HepG2 (cell line): ENCODE measurements around the gene GRHL3. TPM values are rescaled to one million over a fixed set of nuclear protein-coding genes. Genes with fewer than 3 reads are reported as not detected.

Experiments
- ATAC-seq: fragments of 200-7000 bp; cut with Tn5 transposase; 3 replicates; pipeline ENCODE4 v1.9.1; 2020; ENCODE audit warnings: mild to moderate bottlenecking, moderate library complexity
- BruUV-seq: library from RNA; stranded (reverse); fragments of 400-500 nt; replicated peaks from 2 replicates; lab custom pipeline; 2021; lab: Mats Ljungman, UMichigan
- CTCF ChIA-PET: fragments of 300-600 bp; formaldehyde crosslinking; extraction: SDS; loops from one replicate; lab custom pipeline; 2021; ENCODE audit warnings: low total read pairs, inconsistent platforms, low intra/inter-chr PET ratio; lab: Yijun Ruan, JAX
- POLR2A ChIA-PET: fragments of 350-600 bp; sonication (Branson Sonifier 250); formaldehyde crosslinking; loops from one replicate; lab custom pipeline; 2020; ENCODE audit warnings: antibody characterized with exemption, inconsistent platforms; lab: Yijun Ruan, JAX
- DNase-seq: peaks from one replicate; pipeline ENCODE4 v3.0.0-alpha.2; 2015; ENCODE audit warnings: low spot score
- FAIRE-seq: peaks from 3 replicates; lab custom pipeline; 2011; peaks lifted over from hg19 to GRCh38; lab: Jason Lieb, UNC
- H2AFZ ChIP-seq: one replicate; pipeline ENCODE4 v1.6.1; 2011; ENCODE audit warnings: low read length, inconsistent platforms
- H3K27ac ChIP-seq: fragments of 300-600 bp; 3 replicates; pipeline ENCODE4 v1.8.0; 2011; ENCODE audit warnings: mixed run types, mild to moderate bottlenecking, mixed read lengths, low read length, inconsistent platforms; ENCODE audit not compliant: insufficient read depth; ENCODE audit errors: extremely low read length
- H3K27me3 ChIP-seq, 2 experiments: fragments of 200-600 bp in 1 of 2; 2 replicates in 1 of 2; 3 replicates in 1 of 2; pipeline versions ENCODE4 v1.6.0 to v1.8.0; 2011; ENCODE audit warnings: low read length in 2 of 2, mild to moderate bottlenecking in 2 of 2, moderate library complexity in 2 of 2, inconsistent platforms in 1 of 2; ENCODE audit not compliant: insufficient read depth in 2 of 2, control insufficient read depth in 1 of 2
- H3K36me3 ChIP-seq, 2 experiments: fragments of 200-600 bp in 1 of 2; replicated peaks in 1 of 2; 2 replicates in 1 of 2; 3 replicates in 1 of 2; pipeline versions ENCODE4 v1.5.1 to v1.8.0; 2011; ENCODE audit warnings: low read length in 2 of 2, inconsistent platforms in 1 of 2; ENCODE audit not compliant: insufficient read depth in 2 of 2, control insufficient read depth in 1 of 2
- H3K4me1 ChIP-seq: 2 replicates; pipeline ENCODE4 v1.5.1; 2012; ENCODE audit warnings: low read length, inconsistent platforms; ENCODE audit not compliant: insufficient read depth
- H3K4me2 ChIP-seq: 2 replicates; pipeline ENCODE4 v1.6.0; 2011; ENCODE audit warnings: low read depth, low read length, inconsistent platforms
- H3K4me3 ChIP-seq, 3 experiments: fragments of 200-600 bp in 1 of 3; sonication (generic), shearing (Covaris generic) in 1 of 3; replicated peaks in 1 of 3; 2 replicates each; pipeline ENCODE4 v1.5.1; 2011 to 2016; ENCODE audit warnings: low read length in 3 of 3, inconsistent platforms in 2 of 3, low read depth in 2 of 3, mild to moderate bottlenecking in 2 of 3, control low read depth in 1 of 3, mixed read lengths in 1 of 3; ENCODE audit not compliant: insufficient read depth in 1 of 3
- H3K79me2 ChIP-seq: one replicate; pipeline ENCODE4 v1.6.1; 2011; ENCODE audit warnings: low read length, inconsistent platforms; ENCODE audit not compliant: insufficient read depth
- H3K9ac ChIP-seq: 2 replicates; pipeline ENCODE4 v1.6.0; 2011; ENCODE audit warnings: mild to moderate bottlenecking, low read depth, low read length, inconsistent platforms; ENCODE audit not compliant: insufficient read depth
- H3K9me3 ChIP-seq: 2 replicates; pipeline ENCODE4 v1.5.1; 2012; ENCODE audit warnings: mild to moderate bottlenecking, low read length
- H4K20me1 ChIP-seq: 2 replicates; pipeline ENCODE4 v1.6.0; 2011; ENCODE audit warnings: inconsistent platforms, mild to moderate bottlenecking, low read length, moderate library complexity; ENCODE audit not compliant: insufficient read depth
- CTCF ChIP-seq: sonication (generic); formaldehyde crosslinking; IDR thresholded peaks from 2 replicates; pipeline ENCODE4 v1.5.0; 2020; ENCODE audit warnings: mild to moderate bottlenecking, missing genetic modification reagents, moderate library complexity
- NFKBIZ ChIP-seq: IDR thresholded peaks from 2 replicates; pipeline ENCODE4 v1.6.1; 2018; ENCODE audit warnings: missing genetic modification reagents, missing compliant biosample characterization
- PAF1 ChIP-seq: IDR thresholded peaks from 2 replicates; pipeline ENCODE4 v1.6.1; 2016; ENCODE audit warnings: missing genetic modification reagents, missing compliant biosample characterization
- PHF8 ChIP-seq: sonication (generic); formaldehyde crosslinking; IDR thresholded peaks from 2 replicates; pipeline ENCODE4 v1.5.0; 2020; ENCODE audit warnings: missing genetic modification reagents
- SMYD3 ChIP-seq: sonication (generic); formaldehyde crosslinking; IDR thresholded peaks from 2 replicates; pipeline ENCODE4 v1.8.1; 2023; ENCODE audit warnings: mild to moderate bottlenecking, missing genetic modification reagents
- SRY ChIP-seq: sonication (generic); formaldehyde crosslinking; IDR thresholded peaks from 2 replicates; pipeline ENCODE4 v1.8.0; 2022; ENCODE audit warnings: mild to moderate bottlenecking, missing genetic modification reagents
- STAG1 ChIP-seq: sonication (generic); formaldehyde crosslinking; IDR thresholded peaks from 2 replicates; pipeline ENCODE4 v1.4.0; 2020; ENCODE audit warnings: missing genetic modification reagents
- ZBTB33 ChIP-seq: sonication (generic); formaldehyde crosslinking; IDR thresholded peaks from 2 replicates; pipeline ENCODE4 v1.4.0; 2020; ENCODE audit warnings: missing genetic modification reagents
- ZMAT3 ChIP-seq: sonication (generic); formaldehyde crosslinking; conservative IDR thresholded peaks from 2 replicates; pipeline ENCODE4 v1.7.0; 2021; ENCODE audit warnings: missing genetic modification reagents
- ZNF274 ChIP-seq: sonication (generic); formaldehyde crosslinking; IDR thresholded peaks from 2 replicates; pipeline ENCODE4 v1.5.1; 2020; ENCODE audit warnings: mild to moderate bottlenecking, missing genetic modification reagents
- ZNF597 ChIP-seq: sonication (generic); formaldehyde crosslinking; IDR thresholded peaks from 2 replicates; pipeline ENCODE4 v1.5.0; 2020; ENCODE audit warnings: missing genetic modification reagents
- ZNF83 ChIP-seq: sonication (generic); formaldehyde crosslinking; IDR thresholded peaks from 2 replicates; pipeline ENCODE4 v1.4.0; 2020; ENCODE audit warnings: missing genetic modification reagents, mild to moderate bottlenecking, borderline replicate concordance
- WGBS: methylation state at CpG from one replicate; pipeline ENCODE4 v1.1.6; 2017; ENCODE audit warnings: low lambda C conversion rate; 5-methylcytosine and 5-hydroxymethylcytosine counted together
- in situ Hi-C: cut with HindIII; loops from 2 replicates; pipeline ENCODE4 v1.10.0; 2017; ENCODE audit warnings: low pct_unique_long_range_greater_than_20kb; ENCODE audit not compliant: extremely low pct_ligation_motif_present
- intact Hi-C: fragments of 100-400 bp; cut with micrococcal nuclease; formaldehyde crosslinking; loops from one replicate; pipeline ENCODE4 v1.10.0; 2022; ENCODE audit not compliant: unreplicated experiment
- polyA plus RNA-seq, 8 experiments: library from polyadenylated mRNA; depleted of rRNA in 3 of 8; stranded (reverse) in 7 of 8; unstranded in 1 of 8; fragments of >200 nt; fragmentation: Illumina TruSeq in 4 of 8; extraction: Trizol in 4 of 8; gene quantifications; 2 replicates each; pipeline versions ENCODE4 v1.2.1 to v1.2.3, GENCODE V29; 2011 to 2016; ENCODE audit warnings: low read depth in 4 of 8, missing spikeins in 1 of 8, mixed read lengths in 1 of 8; ENCODE audit not compliant: insufficient read depth in 1 of 8
- total RNA-seq, 5 experiments: library from RNA; depleted of rRNA; stranded (reverse); fragments of >200 nt; fragmentation: Illumina TruSeq; extraction: Trizol; gene quantifications; 2 replicates each; pipeline ENCODE4 v1.2.3, GENCODE V29; 2016; ENCODE audit warnings: low read depth in 1 of 5

GRHL3 gene
- total and polyA plus RNA-seq, 2 of the 13 experiments (the other 11 are each of a cell fraction or from before 2014, with no cell fraction given): not detected

- no peaks in the 10 kb centered on the region for H3K27me3 ChIP-seq
- H3K9ac ChIP-seq: no peak overlapping the region
- H3K4me1 ChIP-seq: peaks cover 18% of the 10 kb centered on the region
- H4K20me1 ChIP-seq: no peaks in the 10 kb centered on the region
- intact Hi-C loops: loop anchor here (10.0 kb wide), 1 partner anchor 1021 kb away; the partner anchor contains the start of gene ZNF436
- CTCF ChIA-PET: no interaction called here
- no peak overlapping the region for H3K4me2 ChIP-seq
- FAIRE-seq: no peak
- POLR2A ChIA-PET: no interaction called here
- WGBS: 84% methylated on average over 12 of the region's 12 CpGs
- no peaks in the 10 kb centered on the region for H3K9me3 ChIP-seq
- peak; percentile 71 for ATAC-seq
- no peak overlapping the region for H2AFZ ChIP-seq
- H3K4me3 ChIP-seq: no peak overlapping the region
- BruUV-seq: no TSS peak
- peak; percentile 48 for TF ChIP-seq CTCF
- no peak for TF ChIP-seq SMYD3 (CRISPR knock-in tag)
- no peak for TF ChIP-seq ZMAT3
- peak; percentile 26; the same call in 1 of the 2 replicates for TF ChIP-seq STAG1 (CRISPR knock-in tag)
- TF ChIP-seq, all 625 proteins: peak for 2
- no peaks in the 10 kb centered on the region for H3K79me2 ChIP-seq
- no peak for DNase-seq
- in situ Hi-C loops: no loop called here
- no peak overlapping the region for H3K27ac ChIP-seq
- H3K36me3 ChIP-seq: no peaks in the 10 kb centered on the region; a peak in 1 of 5 replicates
Measured at GRCh38 chr1:24385160-24385940, 66.2 kb downstream of the GRHL3 start.

GRCh38 chr1:24386241-24386640 is 67.1 kb downstream of the GRHL3 start:
- DNase-seq: no peak
- Histone ChIP-seq H3K4me3 (no peak overlapping the region), H3K9me3 (no peaks in the 10 kb centered on the region), H3K4me1 (peaks cover 16% of the 10 kb centered on the region), H3K27ac (no peak overlapping the region), H3K27me3 (no peaks in the 10 kb centered on the region), H4K20me1 (no peaks in the 10 kb centered on the region), H3K36me3 (no peaks in the 10 kb centered on the region; a peak in 1 of 5 replicates), H3K9ac (no peak overlapping the region), H2AFZ (no peak overlapping the region), H3K79me2 (no peaks in the 10 kb centered on the region), H3K4me2 (no peak overlapping the region)
- ATAC-seq: no peak
- whole genome bisulfite sequencing: 93% methylated on average over 9 of the region's 9 CpGs
- POLR2A ChIA-PET: no interaction called here
- in situ Hi-C loops: no loop called here
- no TSS peak for BruUV-seq
- no peak for FAIRE-seq
- intact Hi-C loops: loop anchor here (10.0 kb wide), 1 partner anchor 1021 kb away; the partner anchor contains the start of gene ZNF436
- CTCF ChIA-PET: no interaction called here
- TF ChIP-seq PAF1 (CRISPR knock-in tag) (no peak), SRY (CRISPR knock-in tag) (no peak), ZNF597 (CRISPR knock-in tag) (no peak), ZNF274 (CRISPR knock-in tag) (no peak), PHF8 (no peak), NFKBIZ (CRISPR knock-in tag) (no peak), ZNF83 (no peak), ZBTB33 (no peak)
